ENCODE measurements around the gene EEF1E1.

GRCh38 chr6:8047541-8048292 is 54.6 kb downstream of the EEF1E1 start:
- no peak for TF ChIP-seq CTCF (IDR thresholded peaks at IDR 0.05; ENCODE audit: poor library complexity, severe bottlenecking)
- no peak for TF ChIP-seq RAD21 (conservative IDR thresholded peaks at IDR 0.05)
- no peak for TF ChIP-seq EZH2 (IDR thresholded peaks at IDR 0.05; ENCODE audit: borderline replicate concordance, insufficient read depth, low read length, poor library complexity, severe bottlenecking)
- TF ChIP-seq EP300 (conservative IDR thresholded peaks at IDR 0.05; ENCODE audit: poor library complexity, severe bottlenecking): no peak
- TF ChIP-seq REST (IDR thresholded peaks at IDR 0.05; ENCODE audit: borderline replicate concordance): no peak
- TF ChIP-seq MXI1 (conservative IDR thresholded peaks at IDR 0.05; ENCODE audit: poor library complexity, severe bottlenecking): no peak
- TF ChIP-seq POLR2AphosphoS5 (IDR thresholded peaks at IDR 0.05): no peak
- TF ChIP-seq TAF1 (IDR thresholded peaks at IDR 0.05; ENCODE audit: low read depth): no peak
